Peyer's patch (tissue), 4 donors: ENCODE data around the gene MRE11.
"Not testable (repeated sequence)": the region's sequence is repeated elsewhere in the genome, so short reads cannot be mapped to it uniquely, and the experiment has no call there.

Source experiments
- POLR2A ChIP-seq, 2 donors: fragments of 450-650 bp; IDR thresholded peaks; one replicate each; pipeline ENCODE4 v1.5.1; 2017; ENCODE audit warnings: antibody characterized with exemption in 2 of 2, mild to moderate bottlenecking in 2 of 2, moderate library complexity in 2 of 2
- TF ChIP-seq, protein P1 (sequence below), 6 experiments: fragments of 450-650 bp in 4 of 6; fragments of 200-600 bp in 2 of 6; sonication (generic) in 1 of 6; IDR thresholded peaks; one replicate each; pipeline ENCODE4 v1.5.1; 2017 to 2019; ENCODE audit warnings: antibody characterized with exemption in 6 of 6, mild to moderate bottlenecking in 3 of 6, moderate library complexity in 1 of 6

- TF ChIP-seq, protein P1, sequence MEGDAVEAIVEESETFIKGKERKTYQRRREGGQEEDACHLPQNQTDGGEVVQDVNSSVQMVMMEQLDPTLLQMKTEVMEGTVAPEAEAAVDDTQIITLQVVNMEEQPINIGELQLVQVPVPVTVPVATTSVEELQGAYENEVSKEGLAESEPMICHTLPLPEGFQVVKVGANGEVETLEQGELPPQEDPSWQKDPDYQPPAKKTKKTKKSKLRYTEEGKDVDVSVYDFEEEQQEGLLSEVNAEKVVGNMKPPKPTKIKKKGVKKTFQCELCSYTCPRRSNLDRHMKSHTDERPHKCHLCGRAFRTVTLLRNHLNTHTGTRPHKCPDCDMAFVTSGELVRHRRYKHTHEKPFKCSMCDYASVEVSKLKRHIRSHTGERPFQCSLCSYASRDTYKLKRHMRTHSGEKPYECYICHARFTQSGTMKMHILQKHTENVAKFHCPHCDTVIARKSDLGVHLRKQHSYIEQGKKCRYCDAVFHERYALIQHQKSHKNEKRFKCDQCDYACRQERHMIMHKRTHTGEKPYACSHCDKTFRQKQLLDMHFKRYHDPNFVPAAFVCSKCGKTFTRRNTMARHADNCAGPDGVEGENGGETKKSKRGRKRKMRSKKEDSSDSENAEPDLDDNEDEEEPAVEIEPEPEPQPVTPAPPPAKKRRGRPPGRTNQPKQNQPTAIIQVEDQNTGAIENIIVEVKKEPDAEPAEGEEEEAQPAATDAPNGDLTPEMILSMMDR (IDR thresholded peaks at IDR 0.05), result not testable (repeated sequence)
- not testable (repeated sequence) for TF ChIP-seq POLR2A (IDR thresholded peaks at IDR 0.05)
These were observed 12.9 kb upstream of the MRE11 start for GRCh38 chr11:94506513-94506912.
